ENCODE data around the gene MINAR1.

Gene MINAR1

GRCh38 chr15:79472446-79472845, 40.3 kb downstream of the MINAR1 start:
- no peak for DNase-seq

GRCh38 chr15:79474252-79474651, 42.1 kb downstream of the MINAR1 start:
- DNase-seq, result no peak

GRCh38 chr15:79475306-79475705, 43.2 kb downstream of the MINAR1 start:
- no peak for DNase-seq

- no peak for DNase-seq
These were observed 46.0 kb downstream of the MINAR1 start for GRCh38 chr15:79478108-79478507.

GRCh38 chr15:79479616-79480015, 47.5 kb downstream of the MINAR1 start:
- no peak for DNase-seq

- no peak for DNase-seq
These were observed 49.7 kb downstream of the MINAR1 start for GRCh38 chr15:79481793-79482192.
